ENCODE measurements around the gene HSPB8.

DNA sequence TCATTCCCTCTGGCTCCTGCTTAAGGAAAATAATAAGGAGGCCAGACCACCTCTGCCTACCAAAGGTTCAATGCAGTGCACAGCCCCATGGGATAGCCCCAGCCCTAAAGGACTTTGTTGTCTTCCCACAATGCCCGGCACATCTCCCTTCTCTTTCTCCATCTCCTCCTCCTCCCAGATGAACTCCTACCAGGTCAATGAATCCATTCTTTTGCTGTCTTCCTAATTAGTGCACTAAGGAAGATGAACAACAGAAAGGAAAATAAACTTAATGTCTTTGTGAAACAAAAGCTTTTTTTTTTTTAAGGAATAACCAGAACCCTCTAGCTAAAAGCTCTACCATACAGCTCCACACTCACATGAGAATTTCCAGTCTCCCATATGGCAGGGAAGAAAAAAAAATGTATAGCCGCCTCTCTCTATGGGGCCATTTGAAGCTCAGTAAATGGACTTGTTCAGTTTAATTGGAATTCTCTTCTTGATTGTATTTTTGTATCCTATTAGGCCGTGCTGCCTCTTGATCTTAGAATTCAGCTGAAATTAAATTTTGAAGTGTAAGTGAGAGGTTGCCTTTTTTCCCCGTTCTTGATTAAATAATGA, 41.8 kb upstream of the HSPB8 start:
- no peak for TF ChIP-seq EZH2 (IDR thresholded peaks at IDR 0.05; ENCODE audit: borderline replicate concordance, low read depth, low read length, severe bottlenecking)
- TF ChIP-seq, protein P1, sequence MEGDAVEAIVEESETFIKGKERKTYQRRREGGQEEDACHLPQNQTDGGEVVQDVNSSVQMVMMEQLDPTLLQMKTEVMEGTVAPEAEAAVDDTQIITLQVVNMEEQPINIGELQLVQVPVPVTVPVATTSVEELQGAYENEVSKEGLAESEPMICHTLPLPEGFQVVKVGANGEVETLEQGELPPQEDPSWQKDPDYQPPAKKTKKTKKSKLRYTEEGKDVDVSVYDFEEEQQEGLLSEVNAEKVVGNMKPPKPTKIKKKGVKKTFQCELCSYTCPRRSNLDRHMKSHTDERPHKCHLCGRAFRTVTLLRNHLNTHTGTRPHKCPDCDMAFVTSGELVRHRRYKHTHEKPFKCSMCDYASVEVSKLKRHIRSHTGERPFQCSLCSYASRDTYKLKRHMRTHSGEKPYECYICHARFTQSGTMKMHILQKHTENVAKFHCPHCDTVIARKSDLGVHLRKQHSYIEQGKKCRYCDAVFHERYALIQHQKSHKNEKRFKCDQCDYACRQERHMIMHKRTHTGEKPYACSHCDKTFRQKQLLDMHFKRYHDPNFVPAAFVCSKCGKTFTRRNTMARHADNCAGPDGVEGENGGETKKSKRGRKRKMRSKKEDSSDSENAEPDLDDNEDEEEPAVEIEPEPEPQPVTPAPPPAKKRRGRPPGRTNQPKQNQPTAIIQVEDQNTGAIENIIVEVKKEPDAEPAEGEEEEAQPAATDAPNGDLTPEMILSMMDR (IDR thresholded peaks at IDR 0.05; ENCODE audit: borderline replicate concordance, extremely low read depth, low read length, poor library complexity, severe bottlenecking), result no peak

All from DND-41 (cell line).